ENCODE measurements around the gene HSF2.

- TF ChIP-seq CTCF (IDR thresholded peaks at IDR 0.05) (no peak), ARID4B (CRISPR knock-in tag; IDR thresholded peaks at IDR 0.05; ENCODE audit: borderline replicate concordance) (no peak), MAX (CRISPR knock-in tag; IDR thresholded peaks at IDR 0.05) (no peak), NR3C1 (CRISPR knock-in tag; conservative IDR thresholded peaks at IDR 0.05; ENCODE audit: low read depth) (no peak), SP1 (CRISPR knock-in tag; conservative IDR thresholded peaks at IDR 0.05) (no peak), TP53 (CRISPR knock-in tag; IDR thresholded peaks at IDR 0.05) (no peak), ZNF263 (CRISPR knock-in tag; IDR thresholded peaks at IDR 0.05; ENCODE audit: low read depth) (no peak)
Measured at GRCh38 chr6:122367171-122367570, 32.3 kb upstream of the HSF2 start.
